H1 (cell line): ENCODE results near the gene NKX6-1. TPM values are rescaled to one million over a fixed set of nuclear protein-coding genes. Genes with fewer than 3 reads are reported as not detected.

ENCODE experiments used
- TAF7 ChIP-seq: optimal IDR thresholded peaks from 2 replicates; pipeline ENCODE3; 2011; ENCODE audit warnings: low read depth, mild to moderate bottlenecking, inconsistent platforms, low read length, moderate library complexity, borderline replicate concordance
- TBP ChIP-seq: IDR thresholded peaks from 2 replicates; pipeline ENCODE4 v1.6.1; 2011; ENCODE audit warnings: low read depth, low read length, improper control_type of control experiment
- YY1 ChIP-seq: IDR thresholded peaks from 2 replicates; pipeline ENCODE4 v1.6.1; 2011; ENCODE audit warnings: low read depth, mild to moderate bottlenecking, low read length
- polyA plus RNA-seq, 7 experiments: library from polyadenylated mRNA; depleted of rRNA in 3 of 7; stranded (reverse) in 5 of 7; unstranded in 2 of 7; fragments of >200 nt in 5 of 7; fragments of 200-250 nt in 2 of 7; gene quantifications; 1 replicate in 5 of 7; 2 replicates in 1 of 7; 4 replicates in 1 of 7; pipeline versions ENCODE4 v1.2.1 to v1.2.3, GENCODE V29; 2011 to 2013; ENCODE audit warnings: missing spikeins in 2 of 7, mixed read lengths in 2 of 7
- total RNA-seq: library from RNA; stranded (reverse); fragmentation: NEBNext Ultra II Directional; extraction: Animal tissue kit (Norgen Biotek cat#: 25700); gene quantifications from 2 replicates; pipeline ENCODE4 v1.2.1, GENCODE V29; 2021

NKX6-1 gene
- total and polyA plus RNA-seq, 2 of the 8 experiments (the other 6 are each of a cell fraction or from before 2014, with no cell fraction given), result 0.03 to 0.45 TPM

DNA sequence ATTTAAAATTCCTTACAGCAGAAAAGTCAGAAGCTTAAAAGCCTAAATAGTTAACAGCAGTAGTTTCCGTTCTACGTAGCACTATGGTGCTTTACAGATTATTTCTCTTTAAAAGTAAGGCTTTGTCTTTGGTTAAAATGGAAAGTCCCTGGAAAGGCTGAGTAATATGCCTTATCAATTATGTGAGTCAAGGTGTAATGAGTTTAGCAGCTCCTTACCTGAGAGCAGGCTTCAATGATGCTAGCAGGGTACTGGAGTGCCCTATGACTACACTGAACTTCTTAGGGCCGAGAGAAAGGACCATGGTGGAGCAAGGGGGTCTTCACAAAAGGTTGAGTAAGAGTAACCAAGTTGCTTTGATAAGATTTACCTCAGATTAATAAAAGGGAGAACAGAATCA, 12.6 kb upstream of the NKX6-1 start (continued):
- TF ChIP-seq YY1 (no peak), TAF7 (no peak), TBP (no peak)
